Fibroblast of the aortic adventitia (primary cell): ENCODE data around the gene CTNNA3. TPM values are rescaled to one million over a fixed set of nuclear protein-coding genes. Genes with fewer than 3 reads are reported as not detected.

Source experiments
- DNase-seq: peaks from one replicate; pipeline ENCODE4 v3.0.0-alpha.2; 2010; ENCODE audit warnings: low read depth
- H3K4me3 ChIP-seq: 2 replicates; pipeline ENCODE4 v1.5.1; 2011; ENCODE audit warnings: low read depth, mild to moderate bottlenecking, control low read depth, low read length, moderate library complexity
- CTCF ChIP-seq: IDR thresholded peaks from 2 replicates; pipeline ENCODE4 v1.5.1; 2011; ENCODE audit warnings: mild to moderate bottlenecking, low read length, control low read depth, inconsistent platforms; ENCODE audit not compliant: insufficient read depth
- total RNA-seq: library from RNA; depleted of rRNA; stranded (reverse); fragments of >200 nt; gene quantifications from 2 replicates; pipeline ENCODE4 v1.2.3, GENCODE V29; 2012; ENCODE audit warnings: low replicate concordance

Gene CTNNA3
- total RNA-seq, 1 donor = not detected

- no peak for TF ChIP-seq CTCF
- H3K4me3 ChIP-seq = no peak overlapping the region
- no peak for DNase-seq
Observed at GRCh38 chr10:66916030-66916429, 780.0 kb downstream of the CTNNA3 start.

- no peak for DNase-seq
- TF ChIP-seq CTCF = no peak
- H3K4me3 ChIP-seq = no peak overlapping the region
Observed at GRCh38 chr10:66910671-66911070, 785.3 kb downstream of the CTNNA3 start.

- no peak for TF ChIP-seq CTCF
- H3K4me3 ChIP-seq = no peak overlapping the region
Observed at GRCh38 chr10:66892871-66893270, 803.1 kb downstream of the CTNNA3 start.

GRCh38 chr10:66888237-66888636 is 807.8 kb downstream of the CTNNA3 start:
- no peak for DNase-seq
- no peak for TF ChIP-seq CTCF

More at GRCh38 chr10:66892871-66893270, 803.1 kb downstream of the CTNNA3 start:
- DNase-seq = no peak

GRCh38 chr10:66886848-66887247 is 809.1 kb downstream of the CTNNA3 start:
- no peak overlapping the region for H3K4me3 ChIP-seq
- no peak for DNase-seq
- no peak for TF ChIP-seq CTCF

More at GRCh38 chr10:66888237-66888636, 807.8 kb downstream of the CTNNA3 start:
- no peak overlapping the region for H3K4me3 ChIP-seq

- TF ChIP-seq CTCF = no peak
- no peak for DNase-seq
- H3K4me3 ChIP-seq = no peak overlapping the region
Observed at GRCh38 chr10:66882271-66882670, 813.7 kb downstream of the CTNNA3 start.

GRCh38 chr10:66881814-66882213 is 814.2 kb downstream of the CTNNA3 start:
- no peak for DNase-seq
- no peak overlapping the region for H3K4me3 ChIP-seq
- no peak for TF ChIP-seq CTCF
